GM12873 (cell line): ENCODE measurements around the gene CALCOCO2.

ENCODE experiments used
- TF ChIP-seq, protein P1 (sequence below): IDR thresholded peaks from 2 replicates; pipeline ENCODE4 v1.5.1; 2012; ENCODE audit warnings: low read depth, mild to moderate bottlenecking, moderate library complexity, low read length, control low read depth; ENCODE audit not compliant: insufficient read depth; ENCODE audit errors: missing control alignments

CALCOCO2 gene

DNA sequence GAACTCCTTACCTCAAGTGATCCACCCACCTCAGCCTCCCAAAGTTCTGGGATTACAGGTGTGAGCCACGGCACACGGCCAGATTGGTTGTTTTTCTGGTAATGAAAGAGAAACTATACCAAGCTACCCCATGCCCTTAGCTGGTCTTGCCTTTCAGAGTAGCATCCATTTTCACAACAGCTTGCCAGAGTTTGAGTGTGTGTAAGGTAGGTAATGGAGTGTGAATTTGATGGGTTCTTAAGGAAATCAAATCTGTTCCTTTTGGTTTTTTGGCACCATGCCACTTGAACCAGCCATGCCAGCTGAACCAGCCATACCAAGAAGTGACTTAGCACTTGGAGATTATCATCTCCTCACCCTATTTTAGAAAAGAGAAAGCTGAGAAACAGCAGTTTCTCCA lies 5.1 kb downstream of the CALCOCO2 start:
- TF ChIP-seq, protein P1, sequence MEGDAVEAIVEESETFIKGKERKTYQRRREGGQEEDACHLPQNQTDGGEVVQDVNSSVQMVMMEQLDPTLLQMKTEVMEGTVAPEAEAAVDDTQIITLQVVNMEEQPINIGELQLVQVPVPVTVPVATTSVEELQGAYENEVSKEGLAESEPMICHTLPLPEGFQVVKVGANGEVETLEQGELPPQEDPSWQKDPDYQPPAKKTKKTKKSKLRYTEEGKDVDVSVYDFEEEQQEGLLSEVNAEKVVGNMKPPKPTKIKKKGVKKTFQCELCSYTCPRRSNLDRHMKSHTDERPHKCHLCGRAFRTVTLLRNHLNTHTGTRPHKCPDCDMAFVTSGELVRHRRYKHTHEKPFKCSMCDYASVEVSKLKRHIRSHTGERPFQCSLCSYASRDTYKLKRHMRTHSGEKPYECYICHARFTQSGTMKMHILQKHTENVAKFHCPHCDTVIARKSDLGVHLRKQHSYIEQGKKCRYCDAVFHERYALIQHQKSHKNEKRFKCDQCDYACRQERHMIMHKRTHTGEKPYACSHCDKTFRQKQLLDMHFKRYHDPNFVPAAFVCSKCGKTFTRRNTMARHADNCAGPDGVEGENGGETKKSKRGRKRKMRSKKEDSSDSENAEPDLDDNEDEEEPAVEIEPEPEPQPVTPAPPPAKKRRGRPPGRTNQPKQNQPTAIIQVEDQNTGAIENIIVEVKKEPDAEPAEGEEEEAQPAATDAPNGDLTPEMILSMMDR = no peak

GRCh38 chr17:48840441-48840840 lies 9.6 kb downstream of the CALCOCO2 start:
- TF ChIP-seq, protein P1 = no peak

DNA sequence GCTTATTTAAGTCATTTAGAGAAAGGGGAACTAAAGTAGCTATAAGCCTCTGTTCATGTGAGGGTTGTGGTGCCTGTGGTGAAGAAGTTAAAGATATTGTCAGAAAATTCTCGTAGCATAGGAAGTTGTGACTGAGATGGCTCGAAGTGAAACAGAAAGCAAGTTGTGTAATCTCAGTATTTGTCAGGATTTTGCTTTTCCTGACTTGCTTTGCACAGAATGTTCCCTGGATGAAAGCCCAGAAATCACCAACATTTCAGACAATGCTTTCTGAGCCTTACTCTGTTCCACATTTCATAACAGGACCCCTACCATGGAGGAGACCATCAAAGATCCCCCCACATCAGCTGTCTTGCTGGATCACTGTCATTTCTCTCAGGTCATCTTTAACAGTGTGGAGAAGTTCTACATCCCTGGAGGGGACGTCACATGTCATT lies 10.6 kb downstream of the CALCOCO2 start:
- TF ChIP-seq, protein P1 = no peak

GRCh38 chr17:48842746-48843145 lies 11.9 kb downstream of the CALCOCO2 start:
- TF ChIP-seq, protein P1 = no peak

DNA sequence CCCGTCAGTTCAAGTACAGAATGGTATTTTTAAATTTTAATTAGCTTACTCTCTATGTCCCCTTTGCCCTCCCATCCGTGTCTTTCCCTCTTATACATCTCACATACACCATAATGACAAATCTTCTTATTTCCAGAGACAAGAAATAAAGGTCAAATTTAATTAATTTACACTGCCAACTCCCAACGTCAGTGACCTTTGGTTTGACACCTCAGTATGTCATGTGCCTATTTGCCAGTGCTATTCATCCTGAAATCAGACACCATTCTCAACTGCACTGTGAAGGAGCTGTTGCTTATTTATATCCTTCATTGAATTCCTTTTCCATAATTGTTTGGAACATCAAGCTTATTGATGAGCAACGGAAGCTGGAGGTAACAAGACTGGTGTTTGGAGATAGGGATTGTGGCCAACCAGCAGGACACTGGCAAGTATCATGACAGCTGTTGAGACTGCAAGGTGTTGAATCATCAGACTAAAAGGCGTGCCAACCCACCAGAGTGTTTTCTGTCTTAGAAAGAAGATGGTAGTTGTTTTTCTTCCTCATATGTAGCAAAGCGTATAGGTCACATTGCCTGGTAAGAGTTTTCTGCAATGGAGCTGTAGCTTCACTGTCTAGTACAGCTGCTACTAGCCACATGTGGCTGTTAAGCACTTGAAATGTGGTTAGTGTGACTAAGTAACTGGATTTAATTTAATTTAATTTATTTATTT lies 12.5 kb downstream of the CALCOCO2 start:
- TF ChIP-seq, protein P1 = no peak

DNA sequence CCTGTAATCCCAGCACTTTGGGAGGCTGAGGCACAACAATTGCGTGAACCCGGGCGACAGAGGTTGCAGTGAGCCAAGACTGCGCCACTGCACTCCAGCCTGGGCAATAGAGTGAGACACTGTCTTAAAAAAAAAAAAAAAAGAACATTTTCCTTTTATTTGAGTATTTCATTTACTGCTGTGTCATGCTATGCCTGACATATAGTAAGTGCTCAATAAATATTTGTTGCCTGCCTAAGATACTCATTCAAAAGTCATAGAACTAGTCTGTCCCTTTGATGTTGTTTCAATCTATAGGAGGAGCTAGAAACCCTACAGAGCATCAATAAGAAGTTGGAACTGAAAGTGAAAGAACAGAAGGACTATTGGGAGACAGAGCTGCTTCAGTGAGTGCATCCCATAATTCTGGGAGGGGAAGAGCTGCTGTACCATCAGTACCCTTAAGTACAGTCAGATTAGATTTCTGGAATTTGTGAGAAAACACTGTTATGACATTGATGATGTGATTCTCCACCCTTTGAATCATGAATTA lies 20.0 kb downstream of the CALCOCO2 start:
- TF ChIP-seq, protein P1 = no peak

DNA sequence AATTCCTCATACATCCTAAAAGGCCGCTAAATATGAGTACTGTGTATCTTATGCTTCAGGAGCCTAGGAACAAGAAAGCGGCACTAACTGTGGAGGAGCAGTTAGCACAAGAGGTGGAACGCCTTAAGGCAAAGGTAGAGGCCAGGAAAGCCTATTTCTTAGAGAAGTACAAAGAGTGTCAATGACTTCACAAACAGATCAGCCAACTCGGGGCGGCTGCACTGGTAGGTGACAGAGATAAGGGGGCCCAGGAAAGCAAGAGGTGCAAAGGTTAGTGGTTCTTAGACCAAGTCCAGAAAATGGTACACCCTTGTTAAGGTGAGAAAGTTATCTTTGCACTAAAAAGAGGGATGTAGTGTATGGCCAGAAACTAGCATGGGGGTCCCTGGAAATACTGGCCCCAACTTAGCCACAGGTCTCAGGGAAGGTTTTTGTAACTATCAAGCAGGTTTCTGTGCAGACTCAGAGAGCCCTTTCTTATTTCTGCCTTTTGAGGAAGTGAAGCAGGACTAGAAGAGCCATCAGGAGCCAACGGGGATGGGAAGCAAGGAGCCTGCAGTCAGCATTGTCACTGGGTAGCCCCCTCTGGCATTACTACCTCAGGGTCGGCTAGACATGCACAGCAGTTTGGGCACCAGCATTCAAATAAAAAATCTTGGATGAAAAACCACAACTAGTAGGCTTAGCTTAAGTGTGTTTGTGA lies 24.1 kb downstream of the CALCOCO2 start:
- TF ChIP-seq, protein P1 = no peak
